ENCODE results near the gene GINS3.

Gene GINS3

DNA sequence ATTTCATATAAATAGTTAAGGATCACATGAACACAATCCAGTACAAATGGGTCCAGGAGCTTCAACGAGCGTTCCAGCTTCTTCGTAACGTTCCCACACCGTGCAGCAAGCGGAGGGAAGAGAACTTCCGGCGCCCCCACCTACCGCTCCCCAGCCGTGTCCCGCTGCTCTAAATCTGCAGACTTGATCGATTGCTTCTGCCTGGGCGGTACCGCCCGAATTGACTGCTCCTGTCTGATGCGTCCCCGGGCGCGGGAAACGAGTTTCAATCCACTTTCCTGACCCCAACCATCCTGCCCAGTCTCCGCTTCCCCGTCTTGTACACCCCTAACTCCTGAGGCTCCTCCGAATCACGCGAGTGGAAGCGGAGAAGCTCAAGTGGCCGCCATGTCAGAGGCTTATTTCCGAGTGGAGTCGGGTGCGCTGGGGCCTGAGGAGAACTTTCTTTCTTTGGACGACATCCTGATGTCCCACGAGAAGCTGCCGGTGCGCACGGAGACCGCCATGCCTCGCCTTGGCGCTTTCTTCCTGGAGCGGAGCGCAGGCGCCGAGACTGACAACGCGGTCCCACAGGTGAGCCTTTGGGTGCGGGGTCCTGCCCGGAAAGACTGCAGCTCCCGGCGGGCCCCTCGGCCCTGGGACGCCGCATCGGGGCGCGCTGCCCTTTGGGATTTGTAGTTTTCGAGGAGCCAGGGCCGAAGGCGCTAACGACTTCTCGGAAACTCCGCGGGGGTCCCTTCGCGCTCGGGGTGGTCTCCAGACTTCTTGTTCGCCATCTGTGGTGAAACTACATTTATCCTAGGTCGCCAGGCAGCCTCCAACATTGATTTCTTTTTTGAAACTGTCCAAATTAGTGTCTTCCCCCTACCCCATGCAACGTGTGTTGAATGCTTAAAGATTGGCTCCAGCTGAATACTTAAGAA, at the start of gene GINS3:
GINS3 (plus strand) TSS at position 257 of the 923 bp plus-strand sequence; CDS start at position 388, 131 bp downstream.
- DNase-seq (ENCODE audit: low read depth), result peak; percentile 66

DNA sequence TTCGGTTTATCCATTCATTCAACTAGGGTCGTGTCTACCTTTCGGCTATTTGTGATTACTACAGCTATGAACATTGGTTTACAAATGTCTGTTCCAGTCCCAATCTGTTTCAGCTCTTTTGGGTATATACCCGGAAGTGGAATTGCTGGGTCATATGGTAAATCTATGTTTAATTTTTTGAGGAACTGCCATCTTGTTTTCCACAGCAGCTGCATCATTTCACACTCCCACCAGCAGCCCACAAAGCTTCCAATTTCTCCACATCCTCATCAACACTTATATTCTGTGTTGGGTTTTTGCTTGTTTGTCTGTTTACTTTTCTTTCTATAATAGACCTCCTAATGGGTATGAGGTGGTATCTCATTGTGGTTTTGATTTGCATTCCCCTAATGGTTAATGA, 48.7 kb upstream of the GINS3 start:
- DNase-seq (ENCODE audit: low read depth), result no peak

DNA sequence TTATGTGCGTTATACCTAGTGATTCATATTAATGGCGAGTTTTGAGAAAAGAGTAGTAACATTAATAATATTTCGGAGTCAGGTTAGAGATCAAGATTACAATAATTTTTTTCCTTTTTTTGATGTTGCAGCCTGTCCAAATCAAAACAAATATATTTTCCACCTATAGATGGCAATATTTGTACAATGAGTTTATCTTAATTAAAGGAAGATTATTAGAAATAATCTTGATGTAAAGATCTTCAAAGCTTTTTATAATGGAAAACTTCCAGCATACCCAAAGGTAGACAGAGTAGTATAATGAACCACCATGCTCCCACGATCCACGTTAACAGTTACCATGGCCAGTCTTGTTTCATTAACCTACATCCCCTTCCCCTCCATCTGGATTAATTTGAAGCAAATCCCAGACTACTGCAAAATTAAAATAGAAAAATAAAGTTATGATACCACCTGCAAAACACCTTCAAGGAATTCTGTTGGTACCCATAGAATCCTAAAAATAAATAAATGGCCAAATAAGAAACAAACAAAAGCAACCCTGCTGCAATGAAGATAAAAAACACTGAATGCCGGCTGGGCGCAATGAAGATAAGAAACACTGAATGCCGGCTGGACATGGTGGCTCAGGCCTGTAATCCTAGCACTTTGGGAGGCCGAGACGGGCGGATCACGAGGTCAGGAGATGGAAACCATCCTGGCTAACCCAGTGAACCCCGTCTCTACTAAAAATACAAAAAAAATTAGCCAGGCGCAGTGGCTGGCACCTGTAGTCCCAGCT, 46.5 kb upstream of the GINS3 start:
- no peak for DNase-seq (ENCODE audit: low read depth)

DNA sequence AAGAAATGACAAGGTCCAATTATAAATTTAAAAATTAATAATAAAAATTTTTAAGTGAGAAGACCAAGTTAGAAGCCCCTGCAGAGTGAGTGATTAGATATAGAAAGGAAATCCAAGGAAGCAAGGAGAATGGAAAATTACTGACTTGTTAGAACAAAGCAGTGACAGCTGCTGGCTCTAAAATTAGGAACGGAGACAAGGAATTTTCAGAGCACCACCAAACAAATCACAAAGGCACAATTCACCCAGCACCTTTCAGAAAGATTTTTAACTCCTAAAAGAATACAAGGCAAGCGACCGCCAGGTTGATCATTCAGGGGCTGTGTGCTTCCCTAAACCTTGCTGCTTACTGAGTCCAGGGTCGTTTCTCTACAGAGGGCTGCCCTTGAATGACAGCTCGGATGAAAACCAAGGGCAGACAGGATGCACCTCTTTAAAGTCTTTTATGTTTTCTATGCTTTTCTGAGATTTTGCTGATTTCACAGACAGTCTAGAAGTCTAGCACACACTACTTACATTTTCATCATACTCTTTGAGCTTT, 45.4 kb upstream of the GINS3 start:
- DNase-seq (ENCODE audit: low read depth), result no peak

DNA sequence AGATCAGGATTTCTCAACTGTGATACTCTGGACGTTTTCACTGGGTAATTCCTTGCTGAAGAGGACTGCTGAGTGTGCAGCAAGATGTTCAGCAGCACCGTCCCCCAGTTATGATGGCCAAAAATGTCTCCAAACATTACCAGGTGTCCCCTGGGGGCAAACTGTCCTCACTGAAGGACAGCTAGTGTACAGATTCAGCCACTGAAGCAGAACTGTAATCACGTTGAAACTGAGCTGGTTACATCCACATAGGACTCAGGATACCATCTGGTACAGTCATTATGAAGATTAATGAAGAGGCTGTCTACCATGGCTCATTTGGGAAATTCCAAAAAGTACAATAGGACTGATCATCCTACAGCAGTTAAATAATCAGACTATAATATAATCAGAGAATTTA, 43.3 kb upstream of the GINS3 start:
- no peak for DNase-seq (ENCODE audit: low read depth)

DNA sequence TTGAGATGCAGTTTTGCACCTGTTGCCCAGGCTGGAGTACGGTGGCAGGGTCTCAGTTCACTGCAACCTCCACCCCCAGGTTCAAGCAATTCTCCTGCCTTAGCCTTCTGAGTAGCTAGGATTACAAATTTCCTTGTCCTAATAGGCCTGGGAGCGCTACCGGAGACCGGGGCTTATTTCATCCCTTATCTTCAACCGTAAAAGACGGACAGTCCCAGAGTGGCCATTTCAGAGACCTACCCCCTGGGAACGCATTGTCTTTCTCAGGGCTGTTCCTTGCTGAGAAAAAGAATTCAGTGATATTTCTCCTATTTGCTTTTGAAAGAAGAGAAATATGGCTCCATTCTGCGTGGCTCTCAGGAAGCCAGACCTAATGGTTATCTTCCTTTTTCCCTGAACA, 39.6 kb upstream of the GINS3 start:
- DNase-seq (ENCODE audit: low read depth), result no peak

DNA sequence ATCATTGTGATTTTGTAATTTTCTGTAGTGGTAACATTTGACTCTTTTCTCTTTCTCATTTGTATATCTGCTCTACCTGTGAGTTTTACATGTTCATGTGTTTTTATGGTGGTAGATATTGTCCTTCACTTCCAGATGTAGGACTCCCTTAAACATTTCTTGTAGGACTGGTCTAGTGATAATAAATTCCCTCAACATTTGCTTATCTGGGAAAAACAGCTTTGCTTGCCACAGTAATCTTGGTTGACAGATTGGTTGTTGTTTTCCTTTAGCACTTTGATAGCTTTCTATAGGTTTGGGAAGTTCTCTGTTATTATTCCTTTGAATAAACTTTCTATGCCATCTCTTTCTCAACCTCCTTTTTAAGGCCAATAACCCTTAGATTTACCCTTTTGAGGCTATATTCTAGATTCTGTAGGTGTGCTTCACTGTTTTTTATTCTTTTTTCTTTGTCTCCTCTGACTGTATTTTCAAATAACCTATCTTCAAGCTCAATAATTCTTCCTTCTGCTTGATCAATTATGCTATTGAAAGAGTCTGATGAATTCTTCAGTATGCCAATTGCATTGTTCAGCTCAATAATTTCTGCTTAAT, 32.1 kb upstream of the GINS3 start:
- DNase-seq (ENCODE audit: low read depth), result no peak

DNA sequence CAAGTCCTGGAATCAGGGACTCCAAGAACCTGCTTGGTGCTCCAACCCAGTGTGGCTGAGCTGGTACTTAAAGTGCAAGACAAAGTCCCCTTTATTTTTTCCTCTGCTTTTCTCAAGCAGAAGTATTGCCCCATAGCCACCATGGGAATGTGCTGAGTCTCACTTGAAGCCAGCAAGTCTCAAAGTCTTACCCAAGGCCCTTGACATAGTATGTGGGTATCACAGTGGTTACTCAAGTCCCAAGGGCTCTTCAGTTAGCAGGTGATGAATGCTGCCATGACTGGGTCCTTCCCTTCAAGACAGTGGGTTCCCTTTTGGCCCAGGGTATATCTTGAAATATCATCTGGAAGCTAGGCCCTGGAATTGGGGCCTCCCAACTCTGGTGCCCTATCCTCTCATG, 30.5 kb upstream of the GINS3 start:
- no peak for DNase-seq (ENCODE audit: low read depth)

DNA sequence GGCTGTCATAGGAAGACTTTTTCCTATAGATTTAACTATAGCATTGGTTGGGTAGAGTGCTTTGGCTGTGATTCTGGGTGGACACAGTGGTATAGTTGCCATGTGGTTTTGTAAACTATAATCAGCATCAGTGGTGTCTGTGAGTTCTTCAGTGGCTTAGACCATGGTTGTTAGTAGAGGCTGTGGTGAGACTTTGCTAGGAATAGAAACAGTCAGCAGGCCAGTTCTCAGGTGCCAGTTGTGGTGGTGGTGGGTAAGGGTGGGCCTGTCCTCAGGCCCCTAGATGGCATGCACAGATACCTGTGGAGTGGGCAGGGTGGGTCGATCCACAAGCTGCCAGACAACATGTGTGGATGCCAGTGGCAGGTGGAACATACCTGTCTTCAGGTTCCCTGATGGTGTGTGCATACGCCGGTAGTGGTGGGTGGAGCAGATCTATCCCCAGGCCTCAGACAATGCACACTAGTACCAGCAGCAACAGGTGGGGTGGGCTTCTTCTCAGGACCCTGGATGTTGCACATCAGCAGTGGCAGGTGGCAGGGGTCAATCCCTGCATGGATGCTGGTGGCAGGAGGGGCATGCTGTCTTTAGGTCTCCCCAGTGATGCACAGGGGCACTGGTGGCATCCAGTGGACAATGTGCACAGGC, 28.4 kb upstream of the GINS3 start:
- DNase-seq (ENCODE audit: low read depth), result no peak

DNA sequence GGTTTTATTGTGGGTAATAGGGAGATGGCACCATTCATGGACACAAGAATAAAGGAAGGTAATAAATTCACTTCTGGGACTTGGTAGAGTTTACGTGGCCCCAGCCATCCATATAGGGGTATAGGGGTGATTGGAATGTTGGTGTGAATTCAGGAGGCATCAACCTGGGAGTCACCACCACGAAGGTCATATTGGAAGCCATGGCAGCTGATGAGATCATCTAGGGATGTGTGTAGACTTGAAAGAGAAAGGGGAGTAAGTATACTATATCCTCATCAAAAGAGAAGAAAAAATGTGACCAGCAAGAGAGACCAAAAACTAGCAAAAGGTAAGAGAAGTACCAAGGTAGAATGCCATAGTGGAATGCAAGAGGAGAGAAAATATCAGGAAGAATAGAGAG, 26.6 kb upstream of the GINS3 start:
- no peak for DNase-seq (ENCODE audit: low read depth)

DNA sequence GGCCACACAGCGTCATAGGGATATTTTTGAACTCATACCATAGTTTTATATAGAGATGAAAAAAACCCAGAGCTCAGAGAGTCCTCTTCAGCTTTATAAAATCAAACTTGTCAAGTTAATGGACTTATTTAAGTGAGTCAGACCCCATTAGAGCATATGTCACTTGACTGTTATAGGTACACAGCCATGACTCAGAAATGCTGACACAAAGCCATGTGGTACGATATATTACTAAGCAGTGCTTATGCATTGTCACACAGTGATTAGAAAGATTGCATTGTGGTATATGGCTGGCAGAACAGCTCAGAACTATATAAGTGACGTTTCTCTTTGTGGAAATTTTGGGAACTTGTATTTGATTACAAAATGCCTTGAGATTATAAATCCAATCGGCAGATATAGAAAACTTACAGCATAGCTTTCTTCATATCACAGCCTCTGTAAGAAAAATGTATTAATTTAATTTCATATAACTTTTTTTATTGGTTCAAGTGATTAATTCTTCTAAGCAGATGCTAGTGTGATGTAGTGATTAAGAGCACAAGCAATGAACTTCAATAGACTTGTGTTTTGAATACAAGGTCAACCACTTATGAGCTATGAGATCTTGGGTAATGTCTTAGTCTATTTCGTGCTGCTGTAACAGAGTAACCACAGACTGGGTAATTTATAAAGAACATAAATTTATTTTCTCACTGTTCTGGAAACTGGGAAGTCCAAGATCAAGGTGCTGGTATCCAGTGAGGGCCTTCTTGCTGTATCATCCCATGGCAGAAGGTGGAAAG, 25.8 kb upstream of the GINS3 start:
- no peak for DNase-seq (ENCODE audit: low read depth)

DNA sequence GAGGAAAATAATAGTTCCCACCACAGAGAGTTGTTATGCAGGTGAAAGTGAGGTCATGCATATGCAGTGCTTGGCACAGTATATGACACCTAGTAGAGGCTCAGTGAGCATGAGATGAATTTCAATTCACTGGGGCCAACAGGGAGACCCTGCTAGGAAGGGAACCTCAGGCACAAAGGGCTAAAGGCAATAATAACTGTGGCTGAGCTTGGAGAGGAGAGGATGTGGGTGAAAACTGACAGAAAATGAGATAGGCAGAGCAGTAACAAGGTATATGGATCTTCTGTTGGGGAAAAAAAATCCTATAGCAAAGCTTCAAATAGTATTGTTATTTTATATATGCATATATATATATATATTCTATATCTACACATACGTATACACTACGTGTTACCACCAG, 25.0 kb upstream of the GINS3 start:
- DNase-seq (ENCODE audit: low read depth), result no peak

DNA sequence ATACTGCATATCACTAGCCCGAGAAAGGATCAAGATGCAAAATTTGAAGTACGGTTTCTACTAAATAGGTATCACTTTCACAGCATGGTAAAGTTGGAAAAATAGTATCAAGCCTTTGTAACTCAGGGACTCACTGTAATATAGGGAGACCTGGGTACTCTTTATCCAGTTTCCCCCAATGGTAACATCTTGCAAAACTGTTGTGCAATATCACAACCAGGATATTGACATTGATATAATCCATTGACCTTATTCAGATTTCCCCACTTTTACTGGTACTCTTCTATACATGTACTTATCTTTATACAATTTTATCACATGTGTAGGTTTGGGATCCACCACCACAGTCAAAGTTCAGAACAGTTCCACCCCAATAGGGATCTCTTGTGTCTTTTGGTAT, 20.4 kb upstream of the GINS3 start:
- no peak for DNase-seq (ENCODE audit: low read depth)

DNA sequence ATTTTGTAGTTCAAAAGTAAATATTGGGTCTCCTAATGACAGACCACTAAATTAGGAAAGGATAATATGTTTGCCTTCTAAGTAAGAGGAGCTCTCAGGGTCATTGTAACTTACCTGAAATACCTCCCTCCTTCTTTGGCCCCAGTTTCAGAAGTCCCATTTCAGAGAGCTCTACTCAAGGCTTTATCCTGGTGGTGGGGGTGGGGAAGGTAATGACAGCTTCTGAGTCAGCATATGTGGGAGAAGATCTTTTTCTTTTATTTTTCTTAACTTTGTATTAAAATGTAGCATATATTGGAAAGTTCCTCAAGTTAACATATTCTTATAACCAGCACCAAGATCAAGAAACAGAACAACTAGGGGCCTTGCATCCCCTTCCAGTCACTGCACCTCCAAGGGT, 16.9 kb upstream of the GINS3 start:
- no peak for DNase-seq (ENCODE audit: low read depth)

DNA sequence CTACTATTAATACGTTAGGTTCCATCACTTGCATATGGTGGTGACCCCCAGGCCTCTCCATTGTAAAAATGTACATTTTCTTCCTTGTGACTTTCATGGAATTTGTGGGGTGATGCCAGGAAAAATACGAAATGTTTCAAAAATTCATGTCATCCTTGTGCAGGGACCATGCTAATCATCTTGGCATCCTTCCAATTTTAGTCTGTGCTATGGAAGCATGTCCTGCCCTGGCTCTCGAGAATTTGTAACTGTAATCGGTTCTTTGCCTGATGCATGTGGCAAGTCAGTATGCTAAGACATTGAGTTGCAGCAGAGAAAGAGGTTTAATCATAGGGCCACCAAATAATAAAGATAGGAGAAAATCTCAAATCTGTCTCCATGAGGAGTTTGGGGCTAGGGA, 14.3 kb upstream of the GINS3 start:
- no peak for DNase-seq (ENCODE audit: low read depth)

DNA sequence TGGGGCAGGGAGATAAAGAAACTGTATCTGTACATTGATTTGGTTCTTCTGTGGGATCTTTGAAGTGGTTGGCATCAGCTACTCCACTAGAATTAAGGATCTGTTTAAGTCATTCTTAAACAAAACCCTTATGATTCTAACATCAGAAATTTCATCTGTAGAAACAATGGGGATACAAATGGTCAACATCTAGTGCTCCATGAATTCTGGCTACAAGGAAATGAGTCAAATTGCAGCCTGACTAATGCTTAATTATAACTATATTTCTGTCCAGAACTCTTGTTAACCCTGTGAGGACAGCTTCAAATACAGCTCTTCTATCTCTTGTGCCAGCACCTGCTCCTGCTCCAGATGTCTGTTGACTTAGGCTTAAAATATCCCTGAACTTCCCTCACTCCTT, 13.9 kb upstream of the GINS3 start:
- DNase-seq (ENCODE audit: low read depth), result no peak

DNA sequence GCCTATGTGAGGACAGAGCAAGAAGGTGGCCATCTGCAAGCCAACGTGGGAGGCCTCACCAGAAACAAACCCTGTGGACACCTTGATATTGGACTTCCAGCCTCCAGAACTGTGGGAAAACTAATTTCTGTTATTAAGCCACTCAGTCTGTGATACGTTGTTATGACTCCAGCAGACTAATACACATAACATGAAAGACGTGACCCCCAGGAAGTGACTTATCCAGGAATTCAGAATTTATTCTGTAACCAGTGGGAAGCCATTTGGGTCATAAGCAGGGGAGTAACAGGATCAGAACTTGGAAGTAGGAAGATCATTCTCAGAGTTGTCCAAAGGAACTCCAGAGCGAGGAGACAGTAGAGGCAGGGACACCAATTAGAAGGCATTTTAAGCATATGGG, 12.5 kb upstream of the GINS3 start:
- DNase-seq (ENCODE audit: low read depth), result no peak

DNA sequence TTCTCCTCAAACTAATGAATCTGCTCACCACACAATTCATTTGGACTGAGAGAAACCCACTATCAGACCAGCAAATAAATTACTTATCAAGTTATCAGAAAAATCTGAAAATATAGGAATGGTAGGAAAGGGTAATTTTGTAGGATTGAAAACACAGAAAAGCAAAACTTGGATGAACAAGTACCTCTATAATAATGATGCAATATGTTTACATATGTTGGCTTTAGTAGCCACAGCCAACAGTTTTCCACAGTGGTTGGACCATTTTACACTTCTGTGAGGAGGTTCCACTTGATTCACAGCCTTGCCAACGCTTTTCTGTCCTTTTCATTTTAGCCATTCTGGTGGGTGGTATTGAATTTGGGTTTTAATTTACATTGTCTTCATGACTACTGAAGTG, 10.6 kb upstream of the GINS3 start:
- DNase-seq (ENCODE audit: low read depth), result no peak

DNA sequence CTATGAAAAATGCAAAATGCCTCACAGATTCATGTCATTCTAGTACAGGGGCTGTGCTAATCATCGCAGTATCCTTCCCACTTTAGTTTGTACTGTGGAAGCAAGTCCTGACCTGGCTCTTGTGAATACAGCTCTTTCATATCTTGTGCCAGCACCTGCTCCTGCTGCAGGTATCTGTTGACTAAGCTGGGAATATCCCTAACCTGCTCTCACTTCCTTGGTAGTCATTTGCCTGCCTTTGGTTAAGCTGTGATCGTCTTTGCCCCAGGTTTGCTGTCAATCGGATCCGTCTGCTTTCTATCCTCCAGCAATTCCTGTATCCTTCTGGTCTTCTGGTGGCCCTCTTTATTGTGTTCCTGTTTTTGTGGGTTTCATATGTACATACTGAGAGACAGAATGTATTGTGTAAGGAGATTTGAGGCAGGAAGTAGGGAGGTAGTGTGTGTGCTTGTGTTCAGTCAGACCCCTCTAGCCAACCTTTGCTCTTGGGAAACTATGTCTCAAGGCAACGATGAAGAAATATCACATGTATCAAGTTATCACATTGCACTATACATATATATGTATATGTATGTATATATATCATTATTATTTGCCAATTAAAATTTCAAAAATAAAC, 7.7 kb upstream of the GINS3 start:
- DNase-seq (ENCODE audit: low read depth), result no peak

DNA sequence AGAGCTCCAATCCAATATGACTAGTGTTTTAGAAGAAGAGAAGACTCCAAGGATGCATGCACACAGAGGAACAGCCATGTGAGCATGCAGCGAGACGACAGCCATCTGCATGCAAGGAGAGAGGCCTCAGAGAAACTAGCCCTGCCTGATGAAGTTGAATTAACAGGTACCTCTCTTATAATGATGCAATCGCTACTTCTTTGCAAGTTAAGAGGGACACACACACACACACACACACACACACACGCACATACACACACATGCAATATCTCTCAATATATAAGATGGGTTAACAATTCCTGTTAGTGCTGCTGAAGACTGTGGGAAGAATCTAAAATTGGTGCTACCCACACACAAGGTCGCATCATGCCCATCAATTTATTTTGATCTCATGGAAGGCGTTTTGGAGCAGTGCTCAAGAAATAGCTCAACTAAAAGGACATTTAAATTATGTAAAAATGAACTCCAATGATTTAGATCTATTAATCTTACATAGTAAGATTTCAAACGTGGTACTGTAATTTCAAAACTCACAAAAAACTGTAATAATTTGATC, 7.0 kb upstream of the GINS3 start:
- no peak for DNase-seq (ENCODE audit: low read depth)

DNA sequence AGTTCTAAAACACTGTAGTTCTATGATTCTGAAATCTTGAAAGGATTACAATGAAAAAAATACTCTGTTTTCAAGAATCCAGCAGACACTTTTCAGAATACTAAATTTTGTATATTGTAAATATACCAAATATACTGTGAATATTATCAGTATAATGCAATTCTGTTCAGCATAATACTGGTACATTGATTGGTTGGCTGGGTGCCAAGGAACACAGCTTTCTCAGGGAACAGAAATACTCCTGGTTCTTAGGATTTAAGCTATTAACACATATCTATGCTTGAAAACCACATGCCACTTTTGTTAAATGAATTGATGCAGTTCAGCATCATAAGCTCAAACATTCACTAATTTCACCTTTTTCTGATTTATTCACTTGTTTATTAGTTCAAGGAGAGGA, 2.5 kb upstream of the GINS3 start:
- no peak for DNase-seq (ENCODE audit: low read depth)
